ENCODE data around the gene GEMIN4.
A peak's percentile ranks its signal among the peaks of the same experiment; 100 is the strongest.
"Not testable (repeated sequence)": the region's sequence is repeated elsewhere in the genome, so short reads cannot be mapped to it uniquely, and the experiment has no call there.

GEMIN4 gene

DNA sequence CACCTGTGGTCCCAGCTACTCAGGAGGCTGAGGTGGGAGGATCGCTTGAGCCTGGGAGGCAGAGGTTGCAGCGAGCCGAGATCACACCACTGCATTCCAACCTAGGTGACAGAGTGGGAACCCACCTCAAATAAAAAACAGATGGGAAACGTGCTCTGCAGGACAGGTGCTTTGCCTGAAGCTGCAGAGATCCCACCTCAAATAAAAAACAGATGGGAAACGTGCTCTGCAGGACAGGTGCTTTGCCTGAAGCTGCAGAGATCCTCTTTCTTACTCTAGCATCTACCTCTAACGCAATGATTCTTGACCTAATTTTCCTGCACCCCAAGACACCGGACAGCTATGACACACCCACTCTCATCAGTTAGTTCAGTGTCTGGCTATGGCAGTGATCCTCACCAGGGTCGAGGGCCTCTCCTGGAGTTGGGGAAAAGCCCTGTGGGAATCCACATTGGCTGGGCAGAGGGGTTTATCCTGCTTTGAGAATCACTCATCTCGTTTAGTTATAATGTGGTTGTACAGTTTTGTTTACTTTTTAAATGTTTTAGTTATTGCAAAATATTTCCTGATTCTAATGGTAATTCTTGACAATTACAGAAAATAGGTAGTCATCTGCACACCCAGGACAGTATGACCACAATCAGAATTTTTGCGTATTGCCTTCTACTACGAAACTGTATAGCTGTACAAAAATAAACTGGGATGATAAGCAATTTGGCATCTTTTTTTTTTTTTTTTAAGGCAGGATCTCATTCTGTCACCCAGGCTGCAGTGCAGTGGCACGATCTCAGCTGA lies 48.8 kb downstream of the GEMIN4 start:
- DNase-seq (ENCODE audit: low spot score): no peak

DNA sequence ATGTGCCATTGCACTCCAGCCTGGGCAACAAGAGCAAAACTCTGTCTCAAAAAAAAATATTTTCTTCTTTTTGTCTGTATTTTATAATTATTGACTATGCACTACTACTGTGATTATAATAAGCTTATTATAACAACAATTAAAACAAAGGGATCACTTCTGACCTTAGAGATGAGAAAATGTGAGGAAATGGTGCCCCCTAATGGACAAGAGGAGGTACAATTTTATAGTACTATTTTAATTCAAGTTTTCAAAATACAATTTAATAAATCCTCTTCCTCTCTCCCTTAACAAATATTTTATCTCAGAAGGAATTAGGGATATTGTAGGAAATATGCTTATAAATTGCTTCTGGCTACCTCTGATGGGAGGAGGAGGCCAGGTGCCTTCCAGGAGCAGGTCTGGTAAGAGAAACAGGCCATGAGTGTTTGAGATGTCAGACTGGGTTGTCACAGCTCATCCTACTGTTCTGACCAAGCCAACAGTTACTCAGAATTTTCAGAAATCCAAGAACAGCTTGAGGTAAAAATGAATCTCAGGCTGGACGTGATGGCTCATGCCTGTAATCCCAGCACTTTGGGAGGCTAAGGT lies 51.5 kb downstream of the GEMIN4 start:
- peak; percentile 62 for DNase-seq (ENCODE audit: low spot score)

DNA sequence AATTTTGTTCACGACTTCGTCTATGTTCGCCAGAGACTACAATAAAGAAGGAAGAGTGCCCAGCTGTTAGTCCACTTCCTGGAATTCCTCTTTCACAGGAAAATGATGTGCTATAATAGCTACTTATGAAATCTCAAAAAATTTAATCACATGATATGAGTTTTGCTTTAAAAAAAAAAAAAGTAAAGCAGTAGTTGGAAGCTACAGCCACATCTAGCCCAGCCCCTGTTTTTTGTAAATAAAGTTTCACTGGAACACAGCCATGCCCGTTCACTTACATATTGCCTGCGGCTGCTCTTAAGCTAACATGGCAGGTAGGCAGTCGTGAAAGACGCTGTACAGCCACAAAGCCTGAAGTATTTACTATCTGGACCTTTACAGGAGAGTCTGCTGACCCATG lies 52.7 kb downstream of the GEMIN4 start:
- no peak for DNase-seq (ENCODE audit: low spot score)

DNA sequence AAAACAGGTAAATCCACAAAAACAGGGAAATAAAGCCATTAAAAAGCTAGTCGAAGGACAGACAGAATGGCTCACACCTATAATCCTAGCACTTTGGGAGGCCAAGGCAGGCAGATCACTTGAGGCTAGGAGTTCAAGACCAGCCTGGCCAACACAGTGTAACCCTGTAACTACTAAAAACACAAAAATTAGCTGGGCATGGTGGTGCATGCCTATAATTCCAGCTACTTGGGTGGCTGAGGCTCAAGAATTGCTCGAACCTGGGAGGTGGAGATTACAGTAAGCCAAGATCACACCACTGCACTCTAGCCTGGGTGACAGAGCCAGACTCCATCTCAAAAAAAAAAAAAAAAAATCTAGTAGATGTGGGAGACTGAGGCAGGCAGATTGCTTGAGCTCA lies 54.0 kb downstream of the GEMIN4 start:
- DNase-seq (ENCODE audit: low spot score): not testable (repeated sequence)

DNA sequence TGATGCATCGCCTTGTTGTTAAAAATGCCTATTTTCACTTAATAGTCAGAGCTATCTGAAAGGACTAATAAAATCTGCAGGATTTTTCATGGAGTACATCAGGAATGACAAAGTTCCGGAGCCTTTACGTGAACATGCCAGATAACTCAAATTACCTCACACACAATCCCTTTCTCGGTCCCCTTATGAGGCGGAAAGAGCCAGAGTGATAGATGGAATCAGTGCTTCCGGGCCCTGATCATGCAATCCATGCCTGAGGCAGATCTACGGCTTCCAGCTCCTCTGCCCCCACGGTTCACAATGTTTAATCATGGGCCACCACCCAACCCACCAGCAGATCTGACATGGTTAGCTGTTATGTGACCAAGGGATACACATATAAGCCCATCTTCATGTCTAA lies 54.4 kb downstream of the GEMIN4 start:
- DNase-seq (ENCODE audit: low spot score): no peak

DNA sequence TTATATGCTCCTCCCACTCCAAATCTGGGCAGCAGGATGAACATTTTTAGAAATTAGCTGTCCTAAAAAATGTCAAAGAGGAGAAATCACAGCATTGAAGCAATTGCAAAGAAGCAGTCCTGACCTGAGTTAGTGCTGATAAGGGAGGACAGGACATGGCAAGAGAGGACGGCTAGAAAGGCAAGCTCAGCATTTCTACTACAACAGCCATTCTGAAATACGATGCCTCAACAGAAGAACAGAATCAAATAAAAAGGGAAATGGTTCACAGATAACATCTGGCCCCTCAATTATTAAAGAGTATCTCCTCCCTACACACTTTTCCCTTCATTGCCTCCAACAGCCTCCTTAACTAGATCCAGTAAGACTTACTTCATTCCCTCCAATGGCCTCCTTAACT lies 55.7 kb downstream of the GEMIN4 start:
- no peak for DNase-seq (ENCODE audit: low spot score)

All from cerebellar cortex (tissue), 1 donor.